ENCODE results near the gene MOB2. TPM values are rescaled to one million over a fixed set of nuclear protein-coding genes. Genes with fewer than 3 reads are reported as not detected.

Gene MOB2
- total and polyA plus RNA-seq, 2 donors from 2014 or later = 50.7 to 51.7 TPM

GRCh38 chr11:1433977-1434640 lies 52.5 kb downstream of the MOB2 start:
- Histone ChIP-seq H3K4me3 (ENCODE audit: low read length in 3 of 3) (no peak overlapping the region), H3K9ac (ENCODE audit: low read length in 3 of 3) (no peak overlapping the region), H3K27me3 (ENCODE audit: control insufficient read depth, insufficient read depth, low read length) (no peaks in the 10 kb centered on the region), H3K36me3 (ENCODE audit: control insufficient read depth in 2 of 3, insufficient read depth in 3 of 3, low read length in 3 of 3) (no peaks in the 10 kb centered on the region), H3K27ac (ENCODE audit: low read depth in 2 of 2, low read length in 2 of 2) (no peak overlapping the region), H3K4me1 (ENCODE audit: control insufficient read depth in 2 of 3, insufficient read depth in 2 of 3, low read depth in 1 of 3, low read length in 3 of 3) (peaks cover 0 to 2% (median 0%) of the 10 kb centered on the region in 3 donors), H3K9me3 (ENCODE audit: control insufficient read depth in 2 of 3, insufficient read depth in 1 of 3, low read length in 3 of 3) (no peaks in the 10 kb centered on the region)
- no peak for TF ChIP-seq CTCF (IDR thresholded peaks at IDR 0.05; ENCODE audit: borderline replicate concordance, extremely low read depth, insufficient read depth)
- FAIRE-seq = no peak
- no peak for DNase-seq
- intact Hi-C loops (cut with DNase I) = no loop called here

- intact Hi-C loops (cut with DNase I) = no loop called here
- no peak overlapping the region for H3K9ac ChIP-seq (ENCODE audit: low read length in 3 of 3)
- no peak overlapping the region for H3K4me3 ChIP-seq (ENCODE audit: low read length in 3 of 3)
- no peaks in the 10 kb centered on the region for H3K36me3 ChIP-seq (ENCODE audit: control insufficient read depth in 2 of 3, insufficient read depth in 3 of 3, low read length in 3 of 3)
- FAIRE-seq (no peak), DNase-seq (no peak)
- no peak overlapping the region for H3K27ac ChIP-seq (ENCODE audit: low read depth in 2 of 2, low read length in 2 of 2)
- H3K27me3 ChIP-seq (ENCODE audit: control insufficient read depth, insufficient read depth, low read length) = no peaks in the 10 kb centered on the region
- H3K4me1 ChIP-seq (ENCODE audit: control insufficient read depth in 2 of 3, insufficient read depth in 2 of 3, low read depth in 1 of 3, low read length in 3 of 3) = peaks cover 0 to 2% (median 0%) of the 10 kb centered on the region in 3 donors
- TF ChIP-seq CTCF (IDR thresholded peaks at IDR 0.05; ENCODE audit: borderline replicate concordance, extremely low read depth, insufficient read depth) = no peak
- H3K9me3 ChIP-seq (ENCODE audit: control insufficient read depth in 2 of 3, insufficient read depth in 1 of 3, low read length in 3 of 3) = no peaks in the 10 kb centered on the region
These were observed 53.0 kb downstream of the MOB2 start for GRCh38 chr11:1433568-1433967.

- FAIRE-seq (no peak), DNase-seq (no peak)
- Histone ChIP-seq H3K9me3 (ENCODE audit: control insufficient read depth in 2 of 3, insufficient read depth in 1 of 3, low read length in 3 of 3) (no peaks in the 10 kb centered on the region), H3K27ac (ENCODE audit: low read depth in 2 of 2, low read length in 2 of 2) (no peak overlapping the region), H3K4me3 (ENCODE audit: low read length in 3 of 3) (no peak overlapping the region), H3K9ac (ENCODE audit: low read length in 3 of 3) (no peak overlapping the region), H3K4me1 (ENCODE audit: control insufficient read depth in 2 of 3, insufficient read depth in 2 of 3, low read depth in 1 of 3, low read length in 3 of 3) (no peaks in the 10 kb centered on the region), H3K36me3 (ENCODE audit: control insufficient read depth in 2 of 3, insufficient read depth in 3 of 3, low read length in 3 of 3) (no peaks in the 10 kb centered on the region), H3K27me3 (ENCODE audit: control insufficient read depth, insufficient read depth, low read length) (no peaks in the 10 kb centered on the region)
- no peak for TF ChIP-seq CTCF (IDR thresholded peaks at IDR 0.05; ENCODE audit: borderline replicate concordance, extremely low read depth, insufficient read depth)
- intact Hi-C loops (cut with DNase I) = no loop called here
These were observed 57.7 kb downstream of the MOB2 start for GRCh38 chr11:1428762-1429316.

Data from kidney (tissue), 14 donors.